K562 (cell line): Measurements from ENCODE around the gene PSMB7. TPM values are rescaled to one million over a fixed set of nuclear protein-coding genes. Genes with fewer than 3 reads are reported as not detected.

Experiments used
- TEAD2 ChIP-seq: fragments of 450-650 bp; IDR thresholded peaks from 2 replicates; pipeline ENCODE4 v1.6.1; 2016; ENCODE audit warnings: missing genetic modification characterization, control low read depth, missing compliant biosample characterization
- ZC3H8 ChIP-seq: fragments of 450-650 bp; IDR thresholded peaks from 2 replicates; pipeline ENCODE4 v1.6.1; 2017
- polyA plus RNA-seq, 8 experiments: library from polyadenylated mRNA; depleted of rRNA in 4 of 8; stranded (reverse) in 5 of 8; unstranded in 3 of 8; fragments of >200 nt; fragmentation: Nextera tagmentation in 2 of 8; fragmentation: Illumina TruSeq in 1 of 8; extraction: Ambion mirVana in 2 of 8; extraction: Trizol in 1 of 8; gene quantifications; 2 replicates each; pipeline versions ENCODE4 v1.2.1 to v1.2.3, GENCODE V29; 2011 to 2014; ENCODE audit warnings: inconsistent platforms in 1 of 8, missing spikeins in 1 of 8
- total RNA-seq, 7 experiments: library from RNA; depleted of rRNA in 6 of 7; stranded (reverse); fragments of >200 nt in 6 of 7; fragmentation: Illumina TruSeq in 2 of 7; extraction: Trizol in 2 of 7; gene quantifications; 2 replicates each; pipeline versions ENCODE4 v1.2.1 to v1.2.3, GENCODE V29; 2011 to 2021; ENCODE audit warnings: low replicate concordance in 1 of 7
- TF ChIP-seq, protein P1 (sequence below): sonication (generic); formaldehyde crosslinking; IDR thresholded peaks from 2 replicates; pipeline ENCODE4 v1.8.0; 2023; ENCODE audit warnings: missing genetic modification reagents, mild to moderate bottlenecking, borderline replicate concordance
- TF ChIP-seq, protein P2 (sequence below): sonication (generic); formaldehyde crosslinking; IDR thresholded peaks from 2 replicates; pipeline ENCODE4 v1.8.0; 2022; ENCODE audit warnings: mild to moderate bottlenecking, low read depth, missing genetic modification reagents
- TF ChIP-seq, protein P3 (sequence below): fragments of 250-450 bp; sonication (Bioruptor Pico); IDR thresholded peaks from 2 replicates; pipeline ENCODE4 v1.9.0; 2021; ENCODE audit warnings: mild to moderate bottlenecking, inconsistent platforms

PSMB7 gene
- total and polyA plus RNA-seq, 9 of the 15 experiments (the other 6 are each of a cell fraction or from before 2014, with no cell fraction given), result 321 to 978 (median 407) TPM

DNA sequence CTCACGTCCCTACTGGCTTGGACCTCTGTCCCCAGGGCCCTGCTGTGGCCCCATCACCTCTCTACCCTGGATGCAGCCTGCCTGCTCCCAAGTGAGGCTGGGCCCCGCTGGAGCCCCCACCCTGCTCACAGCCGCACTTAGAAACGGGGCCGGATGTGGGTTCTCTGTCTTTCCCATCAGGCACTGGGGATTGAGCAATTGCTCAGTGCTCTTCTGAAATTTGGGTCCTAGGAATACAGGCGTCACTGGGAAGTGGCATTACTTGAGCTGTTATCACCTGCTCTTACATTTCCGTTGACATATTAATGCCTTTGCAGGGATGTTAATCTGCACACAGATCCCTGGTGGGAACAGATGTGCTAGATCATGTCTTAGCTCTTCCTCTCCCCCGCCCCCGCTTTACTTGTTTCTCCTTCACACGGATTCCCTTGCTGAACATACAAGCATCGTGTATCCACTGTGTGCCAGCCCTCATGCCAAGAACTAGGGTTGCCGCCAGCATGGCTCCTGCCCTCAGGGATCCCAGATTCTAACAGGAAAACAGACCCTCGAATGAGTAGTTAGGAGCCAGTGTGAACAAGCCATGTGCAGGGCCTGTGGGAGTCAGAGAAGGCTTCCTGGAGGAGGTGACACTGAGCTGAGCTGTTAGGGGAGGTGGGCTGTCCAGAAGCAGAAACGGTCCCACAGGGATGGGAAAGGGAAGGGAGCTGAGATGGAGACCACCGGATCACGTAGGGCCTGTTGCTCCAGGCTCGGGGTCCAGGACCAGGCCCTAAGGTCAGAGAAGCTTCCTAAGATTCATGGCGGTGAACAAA lies 92.4 kb downstream of the PSMB7 start (continued):
- TF ChIP-seq, protein P1, sequence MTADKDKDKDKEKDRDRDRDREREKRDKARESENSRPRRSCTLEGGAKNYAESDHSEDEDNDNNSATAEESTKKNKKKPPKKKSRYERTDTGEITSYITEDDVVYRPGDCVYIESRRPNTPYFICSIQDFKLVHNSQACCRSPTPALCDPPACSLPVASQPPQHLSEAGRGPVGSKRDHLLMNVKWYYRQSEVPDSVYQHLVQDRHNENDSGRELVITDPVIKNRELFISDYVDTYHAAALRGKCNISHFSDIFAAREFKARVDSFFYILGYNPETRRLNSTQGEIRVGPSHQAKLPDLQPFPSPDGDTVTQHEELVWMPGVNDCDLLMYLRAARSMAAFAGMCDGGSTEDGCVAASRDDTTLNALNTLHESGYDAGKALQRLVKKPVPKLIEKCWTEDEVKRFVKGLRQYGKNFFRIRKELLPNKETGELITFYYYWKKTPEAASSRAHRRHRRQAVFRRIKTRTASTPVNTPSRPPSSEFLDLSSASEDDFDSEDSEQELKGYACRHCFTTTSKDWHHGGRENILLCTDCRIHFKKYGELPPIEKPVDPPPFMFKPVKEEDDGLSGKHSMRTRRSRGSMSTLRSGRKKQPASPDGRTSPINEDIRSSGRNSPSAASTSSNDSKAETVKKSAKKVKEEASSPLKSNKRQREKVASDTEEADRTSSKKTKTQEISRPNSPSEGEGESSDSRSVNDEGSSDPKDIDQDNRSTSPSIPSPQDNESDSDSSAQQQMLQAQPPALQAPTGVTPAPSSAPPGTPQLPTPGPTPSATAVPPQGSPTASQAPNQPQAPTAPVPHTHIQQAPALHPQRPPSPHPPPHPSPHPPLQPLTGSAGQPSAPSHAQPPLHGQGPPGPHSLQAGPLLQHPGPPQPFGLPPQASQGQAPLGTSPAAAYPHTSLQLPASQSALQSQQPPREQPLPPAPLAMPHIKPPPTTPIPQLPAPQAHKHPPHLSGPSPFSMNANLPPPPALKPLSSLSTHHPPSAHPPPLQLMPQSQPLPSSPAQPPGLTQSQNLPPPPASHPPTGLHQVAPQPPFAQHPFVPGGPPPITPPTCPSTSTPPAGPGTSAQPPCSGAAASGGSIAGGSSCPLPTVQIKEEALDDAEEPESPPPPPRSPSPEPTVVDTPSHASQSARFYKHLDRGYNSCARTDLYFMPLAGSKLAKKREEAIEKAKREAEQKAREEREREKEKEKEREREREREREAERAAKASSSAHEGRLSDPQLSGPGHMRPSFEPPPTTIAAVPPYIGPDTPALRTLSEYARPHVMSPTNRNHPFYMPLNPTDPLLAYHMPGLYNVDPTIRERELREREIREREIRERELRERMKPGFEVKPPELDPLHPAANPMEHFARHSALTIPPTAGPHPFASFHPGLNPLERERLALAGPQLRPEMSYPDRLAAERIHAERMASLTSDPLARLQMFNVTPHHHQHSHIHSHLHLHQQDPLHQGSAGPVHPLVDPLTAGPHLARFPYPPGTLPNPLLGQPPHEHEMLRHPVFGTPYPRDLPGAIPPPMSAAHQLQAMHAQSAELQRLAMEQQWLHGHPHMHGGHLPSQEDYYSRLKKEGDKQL (CRISPR knock-in tag), result no peak
- TF ChIP-seq ZC3H8, result no peak
- TF ChIP-seq, protein P2, sequence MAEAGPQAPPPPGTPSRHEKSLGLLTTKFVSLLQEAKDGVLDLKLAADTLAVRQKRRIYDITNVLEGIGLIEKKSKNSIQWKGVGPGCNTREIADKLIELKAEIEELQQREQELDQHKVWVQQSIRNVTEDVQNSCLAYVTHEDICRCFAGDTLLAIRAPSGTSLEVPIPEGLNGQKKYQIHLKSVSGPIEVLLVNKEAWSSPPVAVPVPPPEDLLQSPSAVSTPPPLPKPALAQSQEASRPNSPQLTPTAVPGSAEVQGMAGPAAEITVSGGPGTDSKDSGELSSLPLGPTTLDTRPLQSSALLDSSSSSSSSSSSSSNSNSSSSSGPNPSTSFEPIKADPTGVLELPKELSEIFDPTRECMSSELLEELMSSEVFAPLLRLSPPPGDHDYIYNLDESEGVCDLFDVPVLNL (CRISPR knock-in tag), result no peak
- TF ChIP-seq TEAD2 (tag), result no peak
- TF ChIP-seq, protein P3, sequence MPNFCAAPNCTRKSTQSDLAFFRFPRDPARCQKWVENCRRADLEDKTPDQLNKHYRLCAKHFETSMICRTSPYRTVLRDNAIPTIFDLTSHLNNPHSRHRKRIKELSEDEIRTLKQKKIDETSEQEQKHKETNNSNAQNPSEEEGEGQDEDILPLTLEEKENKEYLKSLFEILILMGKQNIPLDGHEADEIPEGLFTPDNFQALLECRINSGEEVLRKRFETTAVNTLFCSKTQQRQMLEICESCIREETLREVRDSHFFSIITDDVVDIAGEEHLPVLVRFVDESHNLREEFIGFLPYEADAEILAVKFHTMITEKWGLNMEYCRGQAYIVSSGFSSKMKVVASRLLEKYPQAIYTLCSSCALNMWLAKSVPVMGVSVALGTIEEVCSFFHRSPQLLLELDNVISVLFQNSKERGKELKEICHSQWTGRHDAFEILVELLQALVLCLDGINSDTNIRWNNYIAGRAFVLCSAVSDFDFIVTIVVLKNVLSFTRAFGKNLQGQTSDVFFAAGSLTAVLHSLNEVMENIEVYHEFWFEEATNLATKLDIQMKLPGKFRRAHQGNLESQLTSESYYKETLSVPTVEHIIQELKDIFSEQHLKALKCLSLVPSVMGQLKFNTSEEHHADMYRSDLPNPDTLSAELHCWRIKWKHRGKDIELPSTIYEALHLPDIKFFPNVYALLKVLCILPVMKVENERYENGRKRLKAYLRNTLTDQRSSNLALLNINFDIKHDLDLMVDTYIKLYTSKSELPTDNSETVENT (CRISPR knock-in tag), result no peak
- TF ChIP-seq, all 486 proteins: peak for 55
